Measurements from ENCODE around the gene SOWAHA. TPM values are rescaled to one million over a fixed set of nuclear protein-coding genes. Genes with fewer than 3 reads are reported as not detected.

SOWAHA gene
- total and polyA plus RNA-seq, 2 experiments from 2014 or later, result not detected

GRCh38 chr5:132860742-132861141 is 47.6 kb downstream of the SOWAHA start:
- WGBS, 2 experiments (ENCODE audit: low coverage in 1 of 2, low lambda C conversion rate in 2 of 2, missing lambda C conversion rate in 2 of 2), result 41 to 43% methylated on average over 5 of the region's 5 CpGs
- no peak overlapping the region for H2AFZ ChIP-seq
- in situ Hi-C loops (cut with MboI), result no loop called here
- TF ChIP-seq EZH2 (IDR thresholded peaks at IDR 0.05; ENCODE audit: insufficient read depth, poor library complexity, severe bottlenecking) (no peak), EZH2phosphoT487 (IDR thresholded peaks at IDR 0.05; ENCODE audit: insufficient read depth, low read depth) (no peak)
- H3K36me3 ChIP-seq (ENCODE audit: low read depth), result no peaks in the 10 kb centered on the region
- H3K4me1 ChIP-seq (ENCODE audit: insufficient read depth), result 0 out of 2 replicates have a peak, but pooled peaks cover 2% of the 10 kb centered on the region
- H4K20me1 ChIP-seq (ENCODE audit: insufficient read depth), result no peaks in the 10 kb centered on the region
- no peak overlapping the region for H3K27ac ChIP-seq
- no peaks in the 10 kb centered on the region for H3K27me3 ChIP-seq (replicated peaks; ENCODE audit: insufficient read depth)
- no peak for DNase-seq
- H3K9ac ChIP-seq, result no peak overlapping the region
- no peaks in the 10 kb centered on the region for H3K9me3 ChIP-seq (ENCODE audit: low read depth)
- no peak overlapping the region for H3K4me3 ChIP-seq
- H3F3A ChIP-seq (ENCODE audit: insufficient read depth), result no peaks in the 10 kb centered on the region
- H3K79me2 ChIP-seq (ENCODE audit: insufficient read depth), result no peaks in the 10 kb centered on the region
- no peak overlapping the region for H3K4me2 ChIP-seq (ENCODE audit: unreplicated experiment)
- H3K9me2 ChIP-seq (ENCODE audit: insufficient read depth), result no peaks in the 10 kb centered on the region

- Histone ChIP-seq H3K27ac (peak overlapping the region; percentile 93), H3K9me2 (ENCODE audit: insufficient read depth) (no peaks in the 10 kb centered on the region), H3K79me2 (ENCODE audit: insufficient read depth) (peaks cover 29% of the 10 kb centered on the region), H3K9me3 (ENCODE audit: low read depth) (no peaks in the 10 kb centered on the region), H3K4me2 (ENCODE audit: unreplicated experiment) (peak overlapping the region; percentile 86), H3K36me3 (ENCODE audit: low read depth) (peaks cover 7% of the 10 kb centered on the region; the same call in 1 of the 2 replicates), H3K4me1 (ENCODE audit: insufficient read depth) (peaks cover 15% of the 10 kb centered on the region), H4K20me1 (ENCODE audit: insufficient read depth) (no peaks in the 10 kb centered on the region), H3K4me3 (peak overlapping the region; percentile 96), H3K9ac (peak overlapping the region; percentile 97), H3K27me3 (replicated peaks; ENCODE audit: insufficient read depth) (no peaks in the 10 kb centered on the region), H2AFZ (peak overlapping the region; percentile 95), H3F3A (ENCODE audit: insufficient read depth) (peaks cover 33% of the 10 kb centered on the region)
- in situ Hi-C loops (cut with MboI), result no loop called here
- WGBS, 2 experiments (ENCODE audit: low coverage in 1 of 2, low lambda C conversion rate in 2 of 2, missing lambda C conversion rate in 2 of 2), result 32 to 33% methylated on average over 30 of the region's 30 CpGs
- no peak for DNase-seq
- TF ChIP-seq EZH2 (IDR thresholded peaks at IDR 0.05; ENCODE audit: insufficient read depth, poor library complexity, severe bottlenecking) (no peak), EZH2phosphoT487 (IDR thresholded peaks at IDR 0.05; ENCODE audit: insufficient read depth, low read depth) (no peak)
Measured at GRCh38 chr5:132865668-132866341, 52.7 kb downstream of the SOWAHA start.

Small RNA genes lying within 50 kb of the gene (small RNA-seq; reads per million reads assigned to genes)
- not detected for gene RNA5SP192 (ENCODE audit: low read depth, low replicate concordance)

Other genes with a start within 250 kb of the SOWAHA start
- gene IL13, start 155.1 kb upstream of the SOWAHA start, total RNA-seq (2014; rRNA removed; shearing (Covaris generic)), result not detected in 2 replicates
- gene IL13, start 155.1 kb upstream of the SOWAHA start, polyA plus RNA-seq (2016; fragmentation: Nextera tagmentation; extraction: Ambion mirVana), result not detected in 2 replicates
- not detected in 2 replicates for gene IL4, start 139.3 kb upstream of the SOWAHA start, total RNA-seq (2014; rRNA removed; shearing (Covaris generic))
- gene IL4, start 139.3 kb upstream of the SOWAHA start, polyA plus RNA-seq (2016; fragmentation: Nextera tagmentation; extraction: Ambion mirVana), result 0.34 TPM in 1 of 2 replicates, not detected in the other
- 6.8 TPM in 2 replicates for gene KIF3A, start 75.8 kb upstream of the SOWAHA start, total RNA-seq (2014; rRNA removed; shearing (Covaris generic))
- gene KIF3A, start 75.8 kb upstream of the SOWAHA start, polyA plus RNA-seq (2016; fragmentation: Nextera tagmentation; extraction: Ambion mirVana), result 13.9 and 18.8 TPM in 2 replicates
- gene CCNI2, start 65.9 kb upstream of the SOWAHA start, total RNA-seq (2014; rRNA removed; shearing (Covaris generic)), result not detected in 2 replicates
- gene CCNI2, start 65.9 kb upstream of the SOWAHA start, polyA plus RNA-seq (2016; fragmentation: Nextera tagmentation; extraction: Ambion mirVana), result 0.51 and 0.73 TPM in 2 replicates
- 36.5 and 41.9 TPM in 2 replicates for gene SEPTIN8, start 36.1 kb upstream of the SOWAHA start, total RNA-seq (2014; rRNA removed; shearing (Covaris generic))
- gene SEPTIN8, start 36.1 kb upstream of the SOWAHA start, polyA plus RNA-seq (2016; fragmentation: Nextera tagmentation; extraction: Ambion mirVana), result 26.9 and 28.8 TPM in 2 replicates
- gene SHROOM1, start 17.3 kb downstream of the SOWAHA start, total RNA-seq (2014; rRNA removed; shearing (Covaris generic)), result 9.9 and 13.2 TPM in 2 replicates
- 3.8 and 3.9 TPM in 2 replicates for gene SHROOM1, start 17.3 kb downstream of the SOWAHA start, polyA plus RNA-seq (2016; fragmentation: Nextera tagmentation; extraction: Ambion mirVana)
- gene GDF9, start 53.2 kb downstream of the SOWAHA start, total RNA-seq (2014; rRNA removed; shearing (Covaris generic)), result 0.32 TPM in 1 of 2 replicates, not detected in the other
- gene GDF9, start 53.2 kb downstream of the SOWAHA start, polyA plus RNA-seq (2016; fragmentation: Nextera tagmentation; extraction: Ambion mirVana), result not detected in 2 replicates
- 77.9 and 138 TPM in 2 replicates for gene UQCRQ, start 53.3 kb downstream of the SOWAHA start, total RNA-seq (2014; rRNA removed; shearing (Covaris generic))
- 1,006 and 1,056 TPM in 2 replicates for gene UQCRQ, start 53.3 kb downstream of the SOWAHA start, polyA plus RNA-seq (2016; fragmentation: Nextera tagmentation; extraction: Ambion mirVana)
- gene LEAP2, start 60.4 kb downstream of the SOWAHA start, total RNA-seq (2014; rRNA removed; shearing (Covaris generic)), result 0.13 TPM in 1 of 2 replicates, not detected in the other
- 0.33 and 0.67 TPM in 2 replicates for gene LEAP2, start 60.4 kb downstream of the SOWAHA start, polyA plus RNA-seq (2016; fragmentation: Nextera tagmentation; extraction: Ambion mirVana)
- gene AFF4, start 150.3 kb downstream of the SOWAHA start, total RNA-seq (2014; rRNA removed; shearing (Covaris generic)), result 47.3 and 51.9 TPM in 2 replicates
- gene AFF4, start 150.3 kb downstream of the SOWAHA start, polyA plus RNA-seq (2016; fragmentation: Nextera tagmentation; extraction: Ambion mirVana), result 38.3 and 41.7 TPM in 2 replicates
- 9.5 and 13.0 TPM in 2 replicates for gene ZCCHC10, start 213.2 kb downstream of the SOWAHA start, total RNA-seq (2014; rRNA removed; shearing (Covaris generic))
- 22.6 and 23.1 TPM in 2 replicates for gene ZCCHC10, start 213.2 kb downstream of the SOWAHA start, polyA plus RNA-seq (2016; fragmentation: Nextera tagmentation; extraction: Ambion mirVana)
- gene HSPA4, start 238.7 kb downstream of the SOWAHA start, total RNA-seq (2014; rRNA removed; shearing (Covaris generic)), result 101 and 123 TPM in 2 replicates
- 105 and 111 TPM in 2 replicates for gene HSPA4, start 238.7 kb downstream of the SOWAHA start, polyA plus RNA-seq (2016; fragmentation: Nextera tagmentation; extraction: Ambion mirVana)

Data from GM23248 (cell line).